ENCODE measurements around the gene OGA. TPM values are rescaled to one million over a fixed set of nuclear protein-coding genes. Genes with fewer than 3 reads are reported as not detected.
A peak's percentile ranks its signal among the peaks of the same experiment; 100 is the strongest.

Gene OGA
- total RNA-seq (113 and 118 TPM in 2 replicates), polyA plus RNA-seq (21.6 and 30.8 TPM in 2 replicates), polyA minus RNA-seq (84.4 and 102 TPM in 2 replicates), Bru-seq, nascent RNA (percentile 98 among the genes with signal in this experiment), BruChase-seq, experiment 1, labeled RNA remaining after a 6-hour chase (percentile 98 among the genes with signal in this experiment), BruChase-seq, experiment 2, labeled RNA remaining after a 2-hour chase (percentile 99 among the genes with signal in this experiment)
- polyA plus RNA-seq (2011; cell fraction: cytosol; rRNA removed) = 22.9 and 25.5 TPM in 2 replicates
- polyA plus RNA-seq (2011; cell fraction: nucleus; rRNA removed) = 212 and 252 TPM in 2 replicates
- 82.7 and 99.0 TPM in 2 replicates for polyA plus RNA-seq (2012)
- polyA minus RNA-seq (2011; cell fraction: cytosol; rRNA and poly(A)+ RNA removed) = 23.2 TPM
- polyA minus RNA-seq (2011; cell fraction: nucleus; rRNA and poly(A)+ RNA removed) = 122 and 181 TPM in 2 replicates
- long read RNA-seq, full-length matches to known transcripts = 20 of 57 reads
- long read RNA-seq, partial matches to known transcripts = 18 of 57 reads
- long read RNA-seq, other reads (novel, unspliced or antisense) = 19 of 57 reads

DNA sequence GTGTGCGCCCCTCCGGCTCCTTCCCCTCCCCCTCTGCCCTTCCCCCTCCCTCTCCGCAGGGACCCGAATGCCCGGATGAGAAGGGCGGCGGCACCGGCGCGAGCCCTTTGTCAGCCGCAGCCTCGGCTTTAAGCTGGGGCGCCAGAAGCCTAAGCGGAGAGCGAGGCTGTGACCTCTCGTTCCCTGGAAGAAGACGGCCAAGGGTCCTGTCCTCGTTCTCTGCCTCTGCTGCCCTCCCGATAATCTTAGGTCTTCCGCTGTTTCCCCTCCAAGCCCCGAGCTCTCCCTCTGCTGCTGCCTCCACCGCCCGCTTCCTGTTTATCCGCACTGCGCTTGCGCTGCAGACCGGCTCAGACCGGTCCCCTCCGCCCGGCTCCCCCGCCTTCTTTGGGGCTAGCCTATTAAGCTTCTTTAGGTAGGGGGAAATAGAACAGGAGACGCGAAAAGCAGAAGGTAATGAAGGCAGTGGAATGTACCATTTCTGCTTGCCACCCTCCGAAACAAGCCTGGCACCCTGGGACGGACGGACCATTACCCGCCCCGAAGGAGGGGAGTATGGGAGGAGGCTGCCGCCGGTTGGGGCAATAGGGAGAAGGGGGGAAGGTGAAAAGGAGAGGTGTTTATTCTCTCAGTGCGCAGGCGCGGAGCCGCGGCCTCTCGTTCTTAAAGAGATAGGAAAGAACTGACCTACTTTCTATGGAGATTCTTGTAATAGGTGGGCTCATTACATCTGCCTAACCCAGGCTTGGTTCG lies at the start of gene OGA:
Gene OGA, minus strand, starts transcription at position 326 of the 753 bp plus-strand sequence. CDS start 422 bp downstream, outside the sequence.
- dilution Hi-C loops (cut with MboI; ENCODE audit: extremely low pct_ligation_motif_present, low sequenced_read_pairs) (no loop called here), intact Hi-C loops (cut with micrococcal nuclease) (loop anchor here (1.0 to 5.0 kb wide), 4 partner anchors 12 to 315 kb away; partner anchors contain the start of genes ARMH3, NPM3 and PPRC1)
- Histone ChIP-seq H3K9me1 (replicated peaks; ENCODE audit: control insufficient read depth, extremely low read depth, insufficient read depth, low read length) (no peaks in the 10 kb centered on the region), H4K20me1 (replicated peaks; ENCODE audit: control insufficient read depth, extremely low read depth, insufficient read depth, low read length) (peaks cover 19% of the 10 kb centered on the region), H3K4me3 (replicated peaks in 1 of 3; ENCODE audit: insufficient read depth in 1 of 3, low read depth in 1 of 3, low read length in 3 of 3) (peak within 1 kb of the TSS; percentile 82 to 99 (median 90)), H3K9me3 (replicated peaks; ENCODE audit: control insufficient read depth, insufficient read depth, low read length) (no peaks in the 10 kb centered on the region), H3K79me2 (ENCODE audit: control insufficient read depth, insufficient read depth, low read length) (peaks cover 49% of the 10 kb centered on the region), H3K27ac (ENCODE audit: insufficient read depth, low read depth, low read length) (peak within 1 kb of the TSS; percentile 83), H3K9ac (replicated peaks; ENCODE audit: extremely low read depth, insufficient read depth, low read length) (peak within 1 kb of the TSS; percentile 91), H3K4me2 (ENCODE audit: insufficient read depth, low read length) (peak within 1 kb of the TSS; percentile 92), H3K4me1 (ENCODE audit: control insufficient read depth, extremely low read depth, insufficient read depth, low read length) (peaks cover 19% of the 10 kb centered on the region), H3K27me3 (ENCODE audit: control insufficient read depth in 2 of 2, insufficient read depth in 2 of 2, low read length in 2 of 2) (no peaks in the 10 kb centered on the region), H2AFZ (ENCODE audit: low read depth, low read length) (peak within 1 kb of the TSS; percentile 93), H3K36me3 (ENCODE audit: control insufficient read depth in 2 of 2, extremely low read depth in 1 of 2, insufficient read depth in 2 of 2, low read length in 2 of 2) (no peaks in the 10 kb centered on the region)
- CTCF ChIA-PET = interaction anchor here (1.0 to 5.4 kb wide), 11 partner anchors 11 to 255 kb away, joined by 3 to 39 read pairs (median 4); partner anchors contain the start of gene ARMH3
- TF ChIP-seq POLR2A (IDR thresholded peaks at IDR 0.05; ENCODE audit: low read depth, low read length) (peak; percentile 87), JUN (IDR thresholded peaks at IDR 0.05; ENCODE audit: borderline replicate concordance, insufficient read depth, insufficient read length, low read depth) (no peak), GATA2 (IDR thresholded peaks at IDR 0.05; ENCODE audit: insufficient read depth, insufficient read length, low read depth, low read length) (no peak), MYC (IDR thresholded peaks at IDR 0.05; ENCODE audit: low read depth, low read length) (no peak), POLR2AphosphoS5 (IDR thresholded peaks at IDR 0.05; ENCODE audit: insufficient read depth, low read depth, low read length) (peak; percentile 91)
- TF ChIP-seq, protein P1, sequence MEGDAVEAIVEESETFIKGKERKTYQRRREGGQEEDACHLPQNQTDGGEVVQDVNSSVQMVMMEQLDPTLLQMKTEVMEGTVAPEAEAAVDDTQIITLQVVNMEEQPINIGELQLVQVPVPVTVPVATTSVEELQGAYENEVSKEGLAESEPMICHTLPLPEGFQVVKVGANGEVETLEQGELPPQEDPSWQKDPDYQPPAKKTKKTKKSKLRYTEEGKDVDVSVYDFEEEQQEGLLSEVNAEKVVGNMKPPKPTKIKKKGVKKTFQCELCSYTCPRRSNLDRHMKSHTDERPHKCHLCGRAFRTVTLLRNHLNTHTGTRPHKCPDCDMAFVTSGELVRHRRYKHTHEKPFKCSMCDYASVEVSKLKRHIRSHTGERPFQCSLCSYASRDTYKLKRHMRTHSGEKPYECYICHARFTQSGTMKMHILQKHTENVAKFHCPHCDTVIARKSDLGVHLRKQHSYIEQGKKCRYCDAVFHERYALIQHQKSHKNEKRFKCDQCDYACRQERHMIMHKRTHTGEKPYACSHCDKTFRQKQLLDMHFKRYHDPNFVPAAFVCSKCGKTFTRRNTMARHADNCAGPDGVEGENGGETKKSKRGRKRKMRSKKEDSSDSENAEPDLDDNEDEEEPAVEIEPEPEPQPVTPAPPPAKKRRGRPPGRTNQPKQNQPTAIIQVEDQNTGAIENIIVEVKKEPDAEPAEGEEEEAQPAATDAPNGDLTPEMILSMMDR (IDR thresholded peaks at IDR 0.05; ENCODE audit: extremely low read depth in 1 of 2, insufficient read depth in 1 of 2, low read depth in 1 of 2, low read length in 2 of 2) = no peak
- peak; percentile 100 for DNase-seq (ENCODE audit: low read depth, low spot score)
- no TSS peak for BruUV-seq (replicated peaks)
- peak; percentile 98 for FAIRE-seq
- POLR2A ChIA-PET = interaction anchor here (0.7 to 1.4 kb wide), 6 partner anchors 11 to 190 kb away, joined by 3 to 6 read pairs (median 4); no protein-coding TSS in a partner anchor
